HK-2 (cell line): ENCODE results near the gene HOXD1.

Experiments used
- DNase-seq: peaks from one replicate; pipeline ENCODE4 v3.0.0-alpha.2; 2018; ENCODE audit not compliant: unreplicated experiment

Gene HOXD1

GRCh38 chr2:176187899-176188773, at the start of gene HOXD1:
Gene HOXD1, plus strand, starts transcription at chr2:176188668. Its CDS starts 134 bp downstream, at chr2:176188802.
- DNase-seq, result peak; percentile 76

DNA sequence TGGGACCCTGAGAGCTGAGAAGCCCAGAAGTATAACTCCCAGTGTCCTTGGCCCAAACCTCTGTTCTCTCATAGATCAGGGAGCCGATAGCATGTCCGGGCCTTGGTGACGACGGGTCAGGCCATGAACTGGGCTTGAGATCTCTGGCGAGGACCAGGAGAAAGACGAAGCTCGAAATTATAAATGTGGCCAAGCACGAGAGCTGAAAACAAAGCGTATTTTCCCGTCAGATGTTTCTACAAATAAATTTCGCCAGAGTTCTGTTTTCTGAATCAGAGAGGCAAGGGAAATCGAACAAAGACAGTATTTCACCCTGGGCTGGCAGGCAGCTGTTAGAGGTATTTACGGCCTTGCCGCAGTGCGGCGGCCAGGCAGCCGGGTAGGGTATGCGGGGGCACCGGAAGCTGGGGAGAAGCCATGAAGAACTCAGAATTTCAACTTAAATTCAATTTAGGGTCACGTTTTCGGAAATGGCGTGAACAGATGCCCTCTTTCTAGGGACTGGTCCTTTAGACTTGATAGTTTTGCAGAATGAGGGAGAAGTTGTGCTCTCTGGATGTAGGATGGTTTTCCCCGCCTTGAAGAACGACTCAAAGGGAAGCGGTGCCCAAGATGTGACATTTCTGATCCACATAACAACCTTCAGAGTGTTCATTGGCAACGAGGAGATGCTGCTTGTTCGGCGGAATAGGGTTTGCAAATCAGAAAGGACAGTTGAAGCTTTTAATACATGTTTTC, 49.4 kb upstream of the HOXD1 start:
- DNase-seq, result no peak

- no peak for DNase-seq
Observed at GRCh38 chr2:176139661-176140512, 48.6 kb upstream of the HOXD1 start.

- DNase-seq, result peak; percentile 86
Observed at GRCh38 chr2:176140513-176141317, 47.8 kb upstream of the HOXD1 start.

GRCh38 chr2:176142281-176142680, 46.2 kb upstream of the HOXD1 start:
- no peak for DNase-seq

DNA sequence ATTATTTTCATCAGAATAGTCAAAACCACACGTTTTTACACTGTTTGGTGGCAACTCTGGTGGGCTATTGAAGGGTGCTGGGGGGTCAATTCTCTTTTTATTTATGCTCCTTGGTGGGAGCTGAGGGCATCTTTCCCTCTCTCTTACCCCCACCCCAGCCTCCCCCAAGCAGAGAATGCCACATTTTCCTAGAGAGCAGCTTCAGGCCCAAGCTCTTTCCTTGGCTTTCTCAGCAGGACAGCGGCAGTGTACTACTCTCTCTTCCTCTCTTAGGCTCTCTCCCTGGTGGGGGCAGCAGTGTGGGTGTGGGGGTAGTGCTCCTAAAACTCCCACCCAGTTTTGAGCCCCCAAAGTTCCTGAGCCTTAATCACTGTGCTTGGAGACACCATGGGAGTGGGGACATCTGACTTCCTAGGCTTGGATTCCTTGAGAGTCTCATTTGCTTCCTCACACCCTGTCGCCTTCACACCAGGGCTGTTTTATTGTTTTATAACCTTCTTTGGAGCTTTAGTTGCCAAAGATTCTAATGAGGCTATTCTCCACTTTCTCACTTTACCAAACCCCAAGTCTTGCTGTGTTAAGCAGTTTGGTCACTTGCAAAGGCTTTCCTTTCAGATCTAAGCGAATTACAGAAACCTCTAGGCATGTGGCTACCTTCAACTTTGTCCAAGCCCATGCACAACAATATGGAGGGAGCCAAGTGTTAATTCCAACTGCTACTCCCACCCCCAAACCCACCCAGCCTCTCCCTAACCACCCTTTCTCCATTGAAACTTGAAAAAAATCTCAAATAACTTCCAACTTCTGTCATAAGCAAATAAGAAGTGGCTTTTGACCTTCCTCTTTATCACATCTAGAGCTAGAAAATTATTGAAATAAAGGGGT, 43.1 kb upstream of the HOXD1 start:
- DNase-seq, result no peak

- DNase-seq, result no peak
Observed at GRCh38 chr2:176146101-176146500, 42.4 kb upstream of the HOXD1 start.

DNA sequence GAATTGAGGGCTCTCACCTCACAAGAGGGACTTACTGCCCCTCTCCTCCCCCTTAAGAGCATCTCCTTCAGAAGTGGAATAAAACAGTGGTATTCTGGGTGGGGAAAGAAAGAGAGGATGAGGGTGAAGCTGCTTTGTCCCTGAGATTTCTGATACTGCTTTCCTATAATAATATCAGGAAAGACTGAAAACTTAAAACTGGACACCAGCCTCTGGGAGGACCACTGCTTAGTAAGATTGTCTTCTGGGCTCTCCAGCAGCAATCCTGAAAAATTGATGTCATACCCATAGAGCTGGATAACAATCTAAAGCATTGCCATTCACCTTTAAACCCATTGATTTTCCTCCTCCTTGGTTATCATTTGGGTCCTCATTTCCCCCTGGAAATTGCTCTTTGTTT, 41.8 kb upstream of the HOXD1 start:
- DNase-seq, result no peak

- DNase-seq, result no peak
Observed at GRCh38 chr2:176147210-176147799, 41.2 kb upstream of the HOXD1 start.

- DNase-seq, result no peak
Observed at GRCh38 chr2:176147800-176148496, 40.5 kb upstream of the HOXD1 start.

- no peak for DNase-seq
Observed at GRCh38 chr2:176148751-176149421, 39.6 kb upstream of the HOXD1 start.

GRCh38 chr2:176149481-176149938, 39.0 kb upstream of the HOXD1 start:
- DNase-seq, result no peak

GRCh38 chr2:176149939-176150583, 38.4 kb upstream of the HOXD1 start:
- DNase-seq, result no peak

DNA sequence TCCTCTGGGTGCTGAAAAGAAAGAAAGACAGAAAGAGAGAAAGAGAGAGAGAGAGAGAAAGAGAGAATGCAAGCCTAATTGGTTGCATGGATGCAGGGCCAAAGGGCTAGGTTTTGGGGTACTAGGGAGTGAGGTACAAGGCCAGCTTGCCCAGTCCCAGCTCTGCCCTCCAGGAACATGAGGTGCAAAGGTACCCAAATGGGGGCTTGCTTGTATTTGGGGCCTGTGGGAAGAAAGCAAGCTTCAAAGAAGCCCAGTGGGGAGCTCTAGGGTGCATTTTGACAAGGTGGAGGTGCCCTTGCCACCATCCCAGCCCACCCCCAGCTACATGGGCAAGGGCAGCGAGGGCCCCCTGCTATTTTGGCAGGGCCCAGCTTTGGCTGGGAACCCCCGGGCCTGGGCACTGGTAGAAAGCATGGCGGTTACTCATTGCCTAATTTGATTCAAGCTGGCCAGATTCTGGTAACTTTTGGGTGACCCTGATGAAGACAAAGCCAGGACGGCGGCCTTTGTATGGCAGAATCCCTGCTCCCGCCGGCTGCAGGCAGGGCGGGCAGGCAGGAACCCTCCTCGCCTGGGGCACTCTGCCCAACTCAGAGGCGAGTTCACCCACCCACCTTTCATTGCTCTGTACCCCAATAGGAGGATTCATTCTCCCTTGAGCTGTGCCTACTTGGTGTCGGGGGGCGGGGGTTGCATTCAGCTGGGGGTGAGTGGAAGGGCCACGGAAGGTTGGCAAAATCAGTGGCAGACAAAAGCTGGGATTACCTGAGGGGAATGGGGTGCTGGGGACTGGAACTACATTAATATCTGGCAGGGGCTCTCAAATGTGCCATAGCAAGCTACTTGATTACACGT, 37.7 kb upstream of the HOXD1 start:
- no peak for DNase-seq

DNA sequence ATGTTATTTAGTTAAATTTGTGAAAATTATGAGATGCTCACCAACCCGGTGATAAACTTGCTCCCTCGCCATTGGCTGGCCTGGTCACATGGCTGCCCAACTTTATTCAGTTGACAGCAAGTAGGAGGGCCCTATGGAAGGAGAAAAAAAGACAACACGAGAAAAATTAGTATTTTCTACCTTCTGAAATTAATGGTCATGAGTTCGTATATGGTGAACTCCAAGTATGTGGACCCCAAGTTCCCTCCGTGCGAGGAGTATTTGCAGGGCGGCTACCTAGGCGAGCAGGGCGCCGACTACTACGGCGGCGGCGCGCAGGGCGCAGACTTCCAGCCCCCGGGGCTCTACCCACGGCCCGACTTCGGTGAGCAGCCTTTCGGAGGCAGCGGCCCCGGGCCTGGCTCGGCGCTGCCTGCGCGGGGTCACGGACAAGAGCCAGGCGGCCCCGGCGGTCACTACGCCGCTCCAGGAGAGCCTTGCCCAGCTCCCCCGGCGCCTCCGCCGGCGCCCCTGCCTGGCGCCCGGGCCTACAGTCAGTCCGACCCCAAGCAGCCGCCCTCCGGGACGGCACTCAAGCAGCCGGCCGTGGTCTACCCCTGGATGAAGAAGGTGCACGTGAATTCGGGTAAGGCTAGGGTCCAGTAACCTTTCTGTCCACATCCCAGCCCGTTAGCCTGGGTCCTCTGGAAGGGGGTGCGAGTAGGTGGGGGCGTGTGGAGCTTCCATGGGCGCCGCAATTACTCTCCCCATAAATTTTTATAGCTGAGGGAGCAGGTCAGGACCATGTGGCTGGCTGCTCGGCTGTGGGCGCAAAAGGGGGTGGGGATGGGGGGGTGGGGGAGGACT, 36.8 kb upstream of the HOXD1 start, which contains the start of gene HOXD4:
Gene HOXD4, plus strand, starts transcription at position 109 of the 846 bp plus-strand sequence. Its CDS starts 84 bp downstream, at position 193.
- DNase-seq, result peak; percentile 44
